HG03060 (cell line): Measurements from ENCODE around the gene SCNN1B.

Experiments used
- ATAC-seq: cut with Tn5 transposase; IDR thresholded peaks from one replicate; pipeline ENCODE4 v1.9.1; 2021; ENCODE audit warnings: low read depth, moderate number of reproducible peaks; ENCODE audit not compliant: unreplicated experiment

SCNN1B gene

DNA sequence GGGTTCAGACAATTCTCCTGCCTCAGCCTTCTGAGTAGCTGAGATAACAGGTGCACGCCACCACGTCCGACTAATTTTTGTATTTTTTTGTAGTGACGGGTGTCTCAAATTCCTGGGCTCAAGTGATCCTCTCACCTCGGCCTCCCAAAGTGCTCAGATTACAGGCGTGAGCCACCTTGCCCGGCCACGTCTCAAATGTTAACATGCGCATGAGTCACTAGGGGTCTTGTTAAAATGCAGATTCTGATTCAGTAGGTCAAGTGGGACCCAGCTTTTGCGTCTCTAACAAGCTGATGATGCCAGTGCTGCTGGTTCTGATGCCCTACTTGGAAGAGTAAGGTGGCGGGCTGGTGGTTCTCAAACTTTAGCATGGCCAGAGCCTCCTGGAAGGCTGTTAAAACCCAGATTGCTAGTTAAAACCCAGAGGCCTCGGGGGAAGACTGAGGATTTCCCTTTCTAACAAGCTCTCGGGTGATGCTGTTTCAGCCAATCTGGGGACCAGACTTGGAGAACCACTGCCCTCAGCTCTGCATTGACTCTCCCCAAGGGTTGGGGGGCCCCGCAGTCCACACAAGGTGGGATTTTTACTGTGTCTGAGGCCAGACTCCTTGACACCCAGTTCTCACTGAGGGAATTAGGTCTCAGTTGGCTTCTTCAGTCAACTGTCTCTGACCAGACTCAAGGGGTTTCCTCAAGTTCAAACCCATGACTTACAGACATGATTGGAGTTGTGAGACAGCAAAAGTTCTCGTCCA, 17.9 kb downstream of the SCNN1B start:
- ATAC-seq = no peak

GRCh38 chr16:23320693-23321092, 18.6 kb downstream of the SCNN1B start:
- ATAC-seq = no peak

DNA sequence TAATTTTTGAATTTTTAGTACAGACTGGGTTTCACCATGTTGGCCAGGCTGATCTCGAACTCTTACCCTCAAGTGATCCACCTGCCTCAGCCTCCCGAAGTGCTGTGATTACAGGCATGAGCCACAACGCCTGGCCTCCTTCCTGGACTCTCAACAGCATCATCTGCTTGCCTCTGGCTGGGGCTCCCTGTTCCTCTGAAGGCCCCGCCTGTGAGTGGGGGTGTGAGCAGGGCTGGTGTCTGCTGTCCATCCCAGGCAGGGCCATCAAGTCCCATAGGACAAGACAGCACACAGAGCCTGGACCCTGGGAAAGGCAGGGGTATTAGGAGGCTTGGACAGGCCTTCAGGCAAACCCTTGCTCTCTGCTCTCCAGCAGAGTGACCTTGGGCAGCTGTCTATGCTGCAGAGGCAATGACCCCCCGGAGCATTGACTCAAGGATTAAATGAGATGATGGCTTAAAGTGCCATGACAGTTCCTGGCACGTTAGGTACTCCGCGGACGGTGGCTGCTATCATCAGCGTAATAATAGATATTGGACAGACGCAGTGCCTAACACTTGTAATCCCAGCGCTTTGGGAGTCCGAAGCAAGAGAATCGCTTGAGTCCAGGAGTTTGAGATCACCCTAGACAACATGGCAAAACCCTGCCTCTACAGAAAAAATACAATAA, 19.2 kb downstream of the SCNN1B start:
- ATAC-seq = no peak

DNA sequence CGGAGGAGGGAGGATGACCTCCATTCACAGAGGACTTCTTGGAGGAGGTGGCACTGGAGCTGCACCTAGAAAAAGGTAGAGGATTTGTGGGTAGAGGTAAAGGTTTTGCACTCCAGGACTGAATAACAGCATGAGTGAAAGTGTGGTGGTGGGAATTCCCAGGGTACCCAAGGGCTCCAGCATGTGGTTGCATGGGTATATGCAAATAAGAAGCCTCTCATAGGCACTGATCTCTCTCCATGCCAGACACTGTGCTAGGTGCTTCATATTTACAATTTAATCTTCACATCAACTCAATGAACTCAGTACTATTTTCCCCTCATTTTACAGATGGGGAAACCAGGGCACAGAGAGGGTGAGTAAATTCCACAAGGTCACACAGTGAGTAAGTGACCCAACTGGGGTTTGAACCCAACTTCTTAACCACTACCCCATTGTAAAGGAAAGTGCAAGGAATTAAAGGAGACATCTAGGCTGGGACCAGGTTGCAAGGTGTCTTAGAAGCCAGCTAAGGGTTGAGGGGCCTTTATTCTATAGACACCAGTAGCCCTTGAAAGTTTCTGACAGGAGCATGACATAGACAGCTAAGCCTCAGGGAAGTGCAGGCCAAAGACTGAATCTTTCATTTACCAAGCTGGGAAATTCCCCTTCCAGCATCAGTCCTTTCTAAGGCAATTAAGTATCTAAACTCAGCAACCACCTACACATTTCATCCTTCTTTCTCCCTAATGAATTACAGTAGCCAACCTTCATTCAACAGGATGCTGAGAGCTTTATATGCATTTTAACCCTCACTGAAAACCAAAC, 21.3 kb downstream of the SCNN1B start:
- no peak for ATAC-seq

DNA sequence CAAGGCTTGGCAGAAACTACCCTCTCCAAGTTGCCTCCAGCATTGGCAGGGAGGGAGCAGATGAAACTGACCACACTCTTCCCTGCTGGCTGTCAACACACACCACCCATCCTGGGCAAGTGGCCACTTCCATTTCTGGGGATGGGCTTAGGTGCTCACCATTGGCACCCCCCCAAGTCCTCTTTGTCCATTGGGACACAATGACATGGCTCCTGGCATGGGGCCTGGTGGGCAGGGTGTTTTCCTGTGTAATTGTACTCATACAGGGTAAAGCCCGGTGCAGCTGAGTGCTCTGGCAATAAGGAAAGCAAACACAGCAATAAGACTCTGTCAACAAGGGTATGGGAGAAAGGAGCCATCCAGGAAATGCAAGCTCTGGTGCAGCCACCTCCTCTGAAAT, 22.6 kb downstream of the SCNN1B start:
- ATAC-seq = no peak

- no peak for ATAC-seq
These were observed 25.7 kb downstream of the SCNN1B start for GRCh38 chr16:23327836-23328235.

GRCh38 chr16:23330161-23330560, 28.1 kb downstream of the SCNN1B start:
- ATAC-seq = no peak

DNA sequence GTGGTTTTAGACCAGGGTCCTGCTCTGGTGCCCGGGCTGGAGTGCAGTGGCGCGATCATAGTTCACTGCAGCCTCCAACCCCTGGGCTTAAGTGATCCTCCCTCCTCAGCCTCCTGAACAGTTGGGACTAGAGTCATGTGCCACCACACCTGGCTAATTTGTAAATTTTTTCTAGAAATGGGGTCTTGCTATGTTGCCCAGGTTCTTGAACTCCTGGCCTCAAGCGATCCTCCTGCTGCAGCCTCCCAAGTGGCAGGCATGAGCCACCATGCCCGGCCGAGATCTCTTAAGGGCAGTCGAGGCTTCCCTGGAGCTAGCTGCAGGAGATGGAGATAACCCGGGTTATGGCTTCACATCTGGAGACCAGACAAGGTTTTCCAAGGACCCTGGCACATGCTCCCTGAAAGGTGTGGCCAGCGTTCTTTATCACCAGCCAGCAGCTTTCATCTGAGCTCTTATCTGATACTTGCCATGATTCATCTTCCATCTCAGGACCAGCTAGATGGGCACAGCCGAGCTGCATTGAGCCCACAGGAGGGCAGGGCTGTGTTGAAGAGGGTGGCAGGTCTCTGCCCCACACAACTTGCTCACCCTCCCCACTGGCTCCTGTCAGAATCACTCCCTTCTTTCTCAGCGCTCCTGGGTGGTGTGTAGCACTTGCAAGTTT, 28.6 kb downstream of the SCNN1B start:
- no peak for ATAC-seq

GRCh38 chr16:23333034-23333579, 31.0 kb downstream of the SCNN1B start:
- no peak for ATAC-seq

- ATAC-seq = no peak
These were observed 31.8 kb downstream of the SCNN1B start for GRCh38 chr16:23333831-23334456.

GRCh38 chr16:23334457-23334853, 32.4 kb downstream of the SCNN1B start:
- no peak for ATAC-seq

DNA sequence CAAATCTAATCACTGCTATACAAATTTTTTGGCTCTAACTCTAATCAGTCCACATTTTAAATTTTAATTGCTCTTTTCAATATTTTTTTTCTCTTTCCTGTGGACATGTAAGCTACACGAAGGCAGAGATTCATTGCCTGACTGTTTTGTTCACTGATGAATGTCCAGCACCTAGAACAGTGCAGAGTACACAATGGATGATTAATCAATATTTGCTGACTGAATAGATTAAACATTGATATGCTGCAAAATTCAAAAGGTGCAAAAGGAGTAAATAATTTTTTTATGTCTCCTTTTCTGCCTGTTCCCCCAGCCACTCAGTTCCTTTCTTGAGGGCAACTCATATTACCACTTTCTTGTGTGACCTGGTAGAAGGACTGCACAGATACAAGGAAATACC, 32.8 kb downstream of the SCNN1B start:
- ATAC-seq = no peak

DNA sequence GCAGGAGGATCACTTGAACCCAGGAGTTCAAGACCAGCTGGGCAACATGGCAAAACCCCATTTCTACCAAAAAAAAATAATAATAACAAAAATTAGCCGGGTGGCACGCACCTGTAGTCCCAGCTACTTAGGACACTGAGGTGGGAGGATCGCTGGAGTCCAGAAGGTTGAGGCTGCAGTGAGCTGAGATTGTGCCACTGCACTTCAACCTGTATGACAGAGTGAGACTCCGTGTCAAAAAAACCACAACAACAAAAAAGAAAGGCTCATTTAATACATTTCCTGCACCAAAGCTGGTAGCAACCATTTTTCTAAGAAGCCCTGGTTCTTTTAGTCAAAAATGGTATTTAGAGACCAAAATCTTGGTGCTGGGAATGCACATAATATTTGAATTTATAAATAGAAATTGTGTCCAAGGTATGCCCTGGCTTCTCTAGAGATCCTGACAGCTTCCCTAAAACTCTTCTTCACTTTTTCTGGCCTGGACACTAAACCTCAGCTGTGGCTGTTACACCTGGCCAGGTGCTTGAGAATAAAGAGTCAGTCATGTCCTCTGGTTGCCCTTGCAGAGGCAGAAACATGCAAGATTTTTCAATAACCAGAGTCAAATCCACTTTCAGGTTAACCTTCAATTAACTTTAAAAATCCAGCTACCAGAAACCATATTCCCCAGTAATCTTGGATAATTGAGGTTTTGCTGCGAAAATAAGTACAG, 35.9 kb downstream of the SCNN1B start:
- no peak for ATAC-seq

DNA sequence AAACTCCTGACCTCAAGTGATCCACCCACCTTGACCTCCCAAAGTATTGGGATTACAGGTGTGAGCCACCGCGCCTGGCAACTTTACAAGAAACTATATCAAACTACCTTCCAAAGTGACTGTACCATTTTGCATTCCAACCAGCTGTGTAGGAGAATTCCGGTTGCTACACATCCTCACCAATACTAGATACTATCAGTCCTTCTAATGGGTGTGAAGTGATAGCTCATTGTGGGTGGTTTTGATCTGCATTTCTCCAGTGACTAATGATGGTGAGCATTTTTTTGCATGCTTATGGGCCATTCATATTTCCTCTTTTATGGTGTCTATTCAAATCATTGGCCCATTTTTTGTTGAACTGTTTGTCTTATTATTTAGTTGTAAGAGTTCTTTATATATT, 37.7 kb downstream of the SCNN1B start:
- no peak for ATAC-seq

GRCh38 chr16:23342083-23342640, 40.1 kb downstream of the SCNN1B start:
- no peak for ATAC-seq

- ATAC-seq = no peak
These were observed 41.8 kb downstream of the SCNN1B start for GRCh38 chr16:23343643-23344612.

DNA sequence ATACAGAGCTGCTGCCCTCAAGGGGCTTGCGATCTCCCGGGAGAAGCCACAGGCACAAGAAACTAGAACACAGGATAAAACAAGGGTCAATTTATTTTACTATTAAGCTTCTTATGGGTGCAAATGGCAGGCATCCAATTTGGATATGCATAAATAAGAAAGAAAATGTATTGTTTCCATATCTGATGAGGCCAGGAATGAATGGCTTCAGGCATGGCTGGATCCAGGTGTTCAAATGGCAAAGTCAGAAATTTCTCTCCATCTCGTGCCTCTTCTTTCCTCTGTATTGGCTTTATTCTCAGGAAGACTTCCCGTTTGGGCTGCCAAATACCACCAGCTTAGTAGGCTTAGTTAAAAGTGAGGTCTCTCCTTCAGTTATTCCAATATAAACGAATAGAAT, 43.1 kb downstream of the SCNN1B start:
- no peak for ATAC-seq
